Thyroid gland (tissue), 4 donors: ENCODE measurements around the gene SPACA6. TPM values are rescaled to one million over a fixed set of nuclear protein-coding genes. Genes with fewer than 3 reads are reported as not detected.
A peak's percentile ranks its signal among the peaks of the same experiment; 100 is the strongest.

Experiments
- DNase-seq, 2 donors: peaks; one replicate each; pipeline ENCODE4 v3.0.0-alpha.2; 2019
- H3K27ac ChIP-seq, 3 donors: fragments of 200-600 bp; sonication (generic); 1 replicate in 2 of 3; 2 replicates in 1 of 3; pipeline ENCODE4 v1.5.1; 2016 to 2019; ENCODE audit warnings: mild to moderate bottlenecking in 1 of 3, moderate library complexity in 1 of 3
- H3K27me3 ChIP-seq: fragments of 200-600 bp; sonication (generic); one replicate; pipeline ENCODE4 v1.5.1; 2019
- H3K36me3 ChIP-seq, 2 donors: fragments of 200-600 bp; sonication (generic); one replicate each; pipeline ENCODE4 v1.5.1; 2016 to 2019
- H3K4me1 ChIP-seq, 2 donors: fragments of 200-600 bp; sonication (generic); one replicate each; pipeline ENCODE4 v1.5.1; 2017 to 2019
- H3K4me3 ChIP-seq, 3 donors: fragments of 200-600 bp; sonication (generic); replicated peaks in 1 of 3; 1 replicate in 2 of 3; 2 replicates in 1 of 3; pipeline ENCODE4 v1.5.1; 2016; ENCODE audit warnings: mild to moderate bottlenecking in 1 of 3
- H3K9me3 ChIP-seq: fragments of 200-600 bp; sonication (generic); one replicate; pipeline ENCODE4 v1.5.1; 2017
- POLR2A ChIP-seq, 2 donors: fragments of 450-650 bp; IDR thresholded peaks; one replicate each; pipeline ENCODE4 v1.6.1; 2017; ENCODE audit warnings: antibody characterized with exemption in 2 of 2, mild to moderate bottlenecking in 2 of 2, moderate library complexity in 1 of 2
- WGBS, 2 donors: methylation state at CpG; one replicate each; pipeline ENCODE4 v1.1.5; 2017; 5-methylcytosine and 5-hydroxymethylcytosine counted together
- intact Hi-C: fragments of 100-400 bp; cut with DNase I; formaldehyde crosslinking; loops from one replicate; pipeline ENCODE4 v1.15.1; 2023
- total RNA-seq, 4 donors: library from RNA; depleted of rRNA; stranded (reverse); fragments of >200 nt; gene quantifications; one replicate each; pipeline ENCODE4 v1.2.3, GENCODE V29; 2016
- TF ChIP-seq, protein P1 (sequence below), 6 experiments: fragments of 200-600 bp in 3 of 6; fragments of 450-650 bp in 3 of 6; sonication (generic) in 3 of 6; IDR thresholded peaks; one replicate each; pipeline ENCODE4 v1.5.1; 2016 to 2019; ENCODE audit warnings: antibody characterized with exemption in 6 of 6, mild to moderate bottlenecking in 2 of 6, inconsistent platforms in 1 of 6, moderate library complexity in 1 of 6

SPACA6 gene
- total RNA-seq, 4 donors from 2014 or later: 11.9 to 26.2 (median 20.4) TPM

- intact Hi-C loops: no loop called here
- DNase-seq: no peak
- Histone ChIP-seq H3K36me3 (peaks cover 13 to 23% of the 10 kb centered on the region in 2 donors), H3K27me3 (no peaks in the 10 kb centered on the region), H3K4me1 (peaks cover 28 to 29% of the 10 kb centered on the region in 2 donors), H3K9me3 (no peaks in the 10 kb centered on the region), H3K27ac (peak overlapping the region in 2 of 3 donors; percentile 94 to 99), H3K4me3 (peak overlapping the region in 1 of 3 donors; percentile 86)
- TF ChIP-seq, protein P1, sequence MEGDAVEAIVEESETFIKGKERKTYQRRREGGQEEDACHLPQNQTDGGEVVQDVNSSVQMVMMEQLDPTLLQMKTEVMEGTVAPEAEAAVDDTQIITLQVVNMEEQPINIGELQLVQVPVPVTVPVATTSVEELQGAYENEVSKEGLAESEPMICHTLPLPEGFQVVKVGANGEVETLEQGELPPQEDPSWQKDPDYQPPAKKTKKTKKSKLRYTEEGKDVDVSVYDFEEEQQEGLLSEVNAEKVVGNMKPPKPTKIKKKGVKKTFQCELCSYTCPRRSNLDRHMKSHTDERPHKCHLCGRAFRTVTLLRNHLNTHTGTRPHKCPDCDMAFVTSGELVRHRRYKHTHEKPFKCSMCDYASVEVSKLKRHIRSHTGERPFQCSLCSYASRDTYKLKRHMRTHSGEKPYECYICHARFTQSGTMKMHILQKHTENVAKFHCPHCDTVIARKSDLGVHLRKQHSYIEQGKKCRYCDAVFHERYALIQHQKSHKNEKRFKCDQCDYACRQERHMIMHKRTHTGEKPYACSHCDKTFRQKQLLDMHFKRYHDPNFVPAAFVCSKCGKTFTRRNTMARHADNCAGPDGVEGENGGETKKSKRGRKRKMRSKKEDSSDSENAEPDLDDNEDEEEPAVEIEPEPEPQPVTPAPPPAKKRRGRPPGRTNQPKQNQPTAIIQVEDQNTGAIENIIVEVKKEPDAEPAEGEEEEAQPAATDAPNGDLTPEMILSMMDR (IDR thresholded peaks at IDR 0.05): no peak
- TF ChIP-seq POLR2A (IDR thresholded peaks at IDR 0.05): no peak
- 22 to 31% methylated on average over 12 of the region's 12 CpGs for WGBS, 2 donors
These were observed 1.3 kb upstream of the SPACA6 start for GRCh38 chr19:51691584-51692428.

DNA sequence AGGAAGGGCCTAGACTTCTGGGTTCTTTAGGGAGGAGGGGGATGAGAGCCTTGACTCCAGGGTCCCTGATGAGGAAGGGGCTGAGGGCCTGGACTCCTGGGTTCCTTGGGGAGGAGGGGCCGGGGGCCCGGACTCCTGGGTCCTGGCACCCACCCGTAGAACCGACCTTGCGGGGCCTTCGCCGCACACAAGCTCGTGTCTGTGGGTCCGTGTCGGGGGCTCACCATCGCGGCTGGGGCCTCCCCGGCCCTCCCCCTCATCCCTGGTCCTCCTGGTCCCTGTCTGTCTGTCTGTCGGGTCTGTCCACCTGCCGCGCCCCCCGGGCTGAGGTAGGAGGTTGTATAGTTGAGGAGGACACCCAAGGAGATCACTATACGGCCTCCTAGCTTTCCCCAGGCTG, 662 bp upstream of the SPACA6 start:
- Histone ChIP-seq H3K36me3 (peaks cover 13 to 28% of the 10 kb centered on the region in 2 donors), H3K9me3 (no peaks in the 10 kb centered on the region)
- WGBS, 2 donors: 80 to 93% methylated on average over 8 to 16 of the region's 18 CpGs

DNA sequence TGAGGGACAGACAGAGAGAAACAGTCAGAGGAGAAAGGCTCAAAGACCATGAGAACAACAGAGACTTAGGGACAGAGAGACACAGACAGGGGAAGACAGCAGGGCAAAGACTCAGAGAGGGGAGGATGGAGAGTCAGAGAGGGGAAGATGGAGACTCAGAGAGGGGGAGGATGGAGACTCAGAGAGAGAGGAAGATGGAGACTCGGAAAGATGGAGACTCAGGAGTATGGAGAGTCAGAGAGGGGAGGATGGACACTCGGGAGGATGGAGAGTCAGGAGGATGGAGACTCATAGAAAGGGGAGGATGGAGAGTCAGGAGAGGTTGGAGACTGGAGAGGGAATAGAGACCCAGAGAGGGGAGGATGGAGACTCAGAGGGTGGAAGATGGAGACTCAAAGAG, 689 bp downstream of the SPACA6 start:
- Histone ChIP-seq H3K27ac (no peak overlapping the region), H3K27me3 (no peaks in the 10 kb centered on the region), H3K4me3 (no peak overlapping the region), H3K36me3 (peaks cover 13 to 35% of the 10 kb centered on the region in 2 donors), H3K4me1 (peaks cover 17 to 20% of the 10 kb centered on the region in 2 donors), H3K9me3 (no peaks in the 10 kb centered on the region)
- no peak for DNase-seq
- WGBS, 2 donors: 44 to 78% methylated on average over 2 of the region's 2 CpGs
- no peak for TF ChIP-seq POLR2A (IDR thresholded peaks at IDR 0.05)
- TF ChIP-seq, protein P1 (IDR thresholded peaks at IDR 0.05): no peak
- intact Hi-C loops: no loop called here

More for the DNA sequence above, 662 bp upstream of the SPACA6 start:
- no peak overlapping the region for H3K4me3 ChIP-seq
- no peaks in the 10 kb centered on the region for H3K27me3 ChIP-seq
- intact Hi-C loops: no loop called here
- peaks cover 28% of the 10 kb centered on the region in 2 donors for H3K4me1 ChIP-seq
- peak overlapping the region in 2 of 3 donors; percentile 94 to 99 for H3K27ac ChIP-seq
- TF ChIP-seq, protein P1 (IDR thresholded peaks at IDR 0.05): no peak
- no peak for TF ChIP-seq POLR2A (IDR thresholded peaks at IDR 0.05)
- no peak for DNase-seq

DNA sequence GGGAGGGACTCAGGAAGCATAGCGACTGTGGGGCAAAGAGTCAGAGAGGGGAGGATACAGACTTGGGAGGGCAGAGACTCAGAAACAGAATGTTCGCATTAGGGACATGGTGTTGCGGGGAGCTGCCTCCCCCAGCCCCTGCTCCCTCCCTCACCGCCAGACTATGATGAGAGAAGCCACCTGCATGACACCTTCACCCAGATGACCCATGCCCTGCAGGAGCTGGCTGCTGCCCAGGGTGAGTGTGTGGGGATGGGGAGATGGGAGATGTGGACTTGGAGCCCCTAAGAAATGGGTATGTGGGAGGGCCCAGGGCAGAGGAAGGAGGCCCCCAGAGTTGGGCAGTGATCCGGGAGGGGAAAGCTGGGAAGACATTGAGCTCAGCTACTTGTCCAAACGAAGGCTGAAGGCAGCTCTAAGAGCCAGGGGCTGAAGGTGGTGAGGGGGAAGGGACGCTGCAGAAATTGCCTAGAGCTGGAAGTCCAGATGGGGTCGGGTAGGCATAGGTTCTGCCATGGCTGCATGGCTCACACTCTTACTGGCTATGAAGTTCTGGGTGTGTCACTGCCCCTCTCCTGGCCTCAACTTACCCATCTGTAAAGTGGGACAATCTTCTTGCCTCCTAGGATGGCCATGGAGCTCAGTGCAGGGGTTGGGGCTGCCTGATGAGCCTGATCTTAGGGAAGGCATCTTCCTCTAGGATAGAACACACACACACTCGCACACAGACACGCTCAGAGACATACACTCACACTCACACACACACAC, 1.4 kb downstream of the SPACA6 start:
- peaks cover 13 to 35% of the 10 kb centered on the region in 2 donors for H3K36me3 ChIP-seq
- H3K4me1 ChIP-seq: peaks cover 17 to 20% of the 10 kb centered on the region in 2 donors
- no peak for DNase-seq
- no peaks in the 10 kb centered on the region for H3K27me3 ChIP-seq
- no peaks in the 10 kb centered on the region for H3K9me3 ChIP-seq
- no peak overlapping the region for H3K27ac ChIP-seq
- TF ChIP-seq, protein P1 (IDR thresholded peaks at IDR 0.05): no peak
- no peak for TF ChIP-seq POLR2A (IDR thresholded peaks at IDR 0.05)
- no peak overlapping the region for H3K4me3 ChIP-seq
- 81 to 87% methylated on average over 10 of the region's 10 CpGs for WGBS, 2 donors
- intact Hi-C loops: no loop called here
